ENCODE data around the gene FAM237B. TPM values are rescaled to one million over a fixed set of nuclear protein-coding genes. Genes with fewer than 3 reads are reported as not detected.
A peak's percentile ranks its signal among the peaks of the same experiment; 100 is the strongest.

The FAM237B gene
- total and polyA plus RNA-seq, 2 of the 13 experiments (the other 11 are each of a cell fraction or from before 2014, with no cell fraction given), result not detected

DNA sequence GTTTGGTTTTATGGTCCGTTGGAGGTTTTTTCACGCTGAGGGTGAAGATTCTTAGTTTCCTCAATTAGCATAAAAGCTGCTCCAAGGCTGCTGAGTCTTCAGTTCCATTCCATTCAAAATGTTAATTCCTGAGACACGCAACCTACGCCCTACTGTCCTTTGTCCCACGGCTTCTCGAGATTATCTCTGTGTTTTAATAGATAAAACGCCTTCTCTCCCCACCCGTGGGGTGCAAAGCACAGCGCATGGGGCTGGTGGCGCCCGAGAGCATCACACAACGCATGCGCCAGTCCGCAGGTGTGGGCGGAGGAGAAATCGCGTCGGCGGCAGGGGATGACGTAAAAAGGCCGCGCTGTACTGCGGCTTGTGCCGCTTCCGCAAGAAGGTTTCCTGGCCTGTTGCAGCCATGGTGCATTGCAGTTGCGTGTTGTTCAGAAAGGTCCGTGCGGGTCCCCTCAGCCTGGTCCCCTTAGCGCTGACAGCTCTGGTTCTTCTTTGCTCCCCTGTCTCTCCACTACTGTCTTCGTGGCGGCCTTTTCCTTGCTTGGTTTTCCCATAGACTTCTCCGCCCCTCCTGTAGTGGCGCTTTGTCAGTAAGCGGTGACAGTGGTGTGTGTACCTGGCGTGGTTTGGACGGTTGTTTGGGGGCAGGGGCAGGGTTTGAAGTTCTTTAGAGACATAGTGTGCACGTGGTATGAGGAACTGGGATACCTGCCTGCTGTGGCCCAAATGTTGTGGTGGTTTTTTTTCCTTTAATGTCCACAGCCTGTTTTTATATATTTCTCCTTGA lies 25.4 kb upstream of the FAM237B start, which contains the start of gene GTPBP10 (continued):
- TF ChIP-seq ZNF850 (CRISPR knock-in tag; conservative IDR thresholded peaks at IDR 0.05), result no peak
- TF ChIP-seq HOXA9 (CRISPR knock-in tag; IDR thresholded peaks at IDR 0.05; ENCODE audit: borderline replicate concordance), result no peak
- no peak; the same call in 1 of the 2 replicates for TF ChIP-seq ZNF777 (CRISPR knock-in tag; IDR thresholded peaks at IDR 0.05)
- peak; percentile 66; the same call in 1 of the 2 replicates for TF ChIP-seq ARNTL (CRISPR knock-in tag; IDR thresholded peaks at IDR 0.05)
- 0 out of 2 replicates have a peak, but pooled peaks have one; percentile 44 for TF ChIP-seq THYN1 (CRISPR knock-in tag; IDR thresholded peaks at IDR 0.05; ENCODE audit: borderline replicate concordance, low read depth)
- TF ChIP-seq, protein P1, sequence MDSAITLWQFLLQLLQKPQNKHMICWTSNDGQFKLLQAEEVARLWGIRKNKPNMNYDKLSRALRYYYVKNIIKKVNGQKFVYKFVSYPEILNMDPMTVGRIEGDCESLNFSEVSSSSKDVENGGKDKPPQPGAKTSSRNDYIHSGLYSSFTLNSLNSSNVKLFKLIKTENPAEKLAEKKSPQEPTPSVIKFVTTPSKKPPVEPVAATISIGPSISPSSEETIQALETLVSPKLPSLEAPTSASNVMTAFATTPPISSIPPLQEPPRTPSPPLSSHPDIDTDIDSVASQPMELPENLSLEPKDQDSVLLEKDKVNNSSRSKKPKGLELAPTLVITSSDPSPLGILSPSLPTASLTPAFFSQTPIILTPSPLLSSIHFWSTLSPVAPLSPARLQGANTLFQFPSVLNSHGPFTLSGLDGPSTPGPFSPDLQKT (CRISPR knock-in tag; IDR thresholded peaks at IDR 0.05; ENCODE audit: borderline replicate concordance), result no peak
- peak; percentile 75; the same call in 1 of the 2 replicates for TF ChIP-seq SMAD3 (CRISPR knock-in tag; IDR thresholded peaks at IDR 0.05)
- TF ChIP-seq GLMP (CRISPR knock-in tag; IDR thresholded peaks at IDR 0.05; ENCODE audit: borderline replicate concordance), result no peak
- no peak for TF ChIP-seq HES4 (CRISPR knock-in tag; IDR thresholded peaks at IDR 0.05; ENCODE audit: borderline replicate concordance)
- TF ChIP-seq ZNF326 (CRISPR knock-in tag; IDR thresholded peaks at IDR 0.05; ENCODE audit: borderline replicate concordance), result no peak
- TF ChIP-seq SRSF4 (IDR thresholded peaks at IDR 0.05; ENCODE audit: low read depth, low read length, poor library complexity, severe bottlenecking), result no peak
- 0 out of 2 replicates have a peak, but pooled peaks have one; percentile 19 for TF ChIP-seq ZKSCAN1 (IDR thresholded peaks at IDR 0.05; ENCODE audit: low read length)
- TF ChIP-seq ZEB1 (IDR thresholded peaks at IDR 0.05; ENCODE audit: insufficient replicate concordance, low read depth), result peak; percentile 65
- TF ChIP-seq ZHX2 (IDR thresholded peaks at IDR 0.05; ENCODE audit: low read depth), result peak; percentile 96
- TF ChIP-seq ZHX2 (CRISPR knock-in tag; IDR thresholded peaks at IDR 0.05; ENCODE audit: borderline replicate concordance), result no peak
- TF ChIP-seq, protein P2, sequence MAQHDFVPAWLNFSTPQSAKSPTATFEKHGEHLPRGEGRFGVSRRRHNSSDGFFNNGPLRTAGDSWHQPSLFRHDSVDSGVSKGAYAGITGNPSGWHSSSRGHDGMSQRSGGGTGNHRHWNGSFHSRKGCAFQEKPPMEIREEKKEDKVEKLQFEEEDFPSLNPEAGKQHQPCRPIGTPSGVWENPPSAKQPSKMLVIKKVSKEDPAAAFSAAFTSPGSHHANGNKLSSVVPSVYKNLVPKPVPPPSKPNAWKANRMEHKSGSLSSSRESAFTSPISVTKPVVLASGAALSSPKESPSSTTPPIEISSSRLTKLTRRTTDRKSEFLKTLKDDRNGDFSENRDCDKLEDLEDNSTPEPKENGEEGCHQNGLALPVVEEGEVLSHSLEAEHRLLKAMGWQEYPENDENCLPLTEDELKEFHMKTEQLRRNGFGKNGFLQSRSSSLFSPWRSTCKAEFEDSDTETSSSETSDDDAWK (CRISPR knock-in tag; IDR thresholded peaks at IDR 0.05), result no peak
- no peak for TF ChIP-seq ZNF432 (CRISPR knock-in tag; IDR thresholded peaks at IDR 0.05; ENCODE audit: borderline replicate concordance)
